Stimulated activated naive B cell treated with anti-CD40 and anti-IgM and Interleukin-4, amounts not matched to agents 10 μg/mL and 1 μg/mL and 100 μg/mL, for 72 hours (primary cell): Measurements from ENCODE around the gene OR2V2.

Source experiments
- ATAC-seq, 2 donors: fragments of 150-1000 bp; cut with Tn5 transposase; replicated peaks; 2 replicates each; pipeline ENCODE4 v1.10.0; 2021; ENCODE audit warnings: moderate library complexity in 1 of 2
- DNase-seq: peaks from one replicate; pipeline ENCODE4 v3.0.0; 2021
- H3K27ac Mint-ChIP-seq: one replicate; pipeline ENCODE4 v1.8.0; 2022; ENCODE audit warnings: mild to moderate bottlenecking, mixed read lengths
- H3K27me3 Mint-ChIP-seq, 2 donors: one replicate each; pipeline ENCODE4 v1.8.0; 2022; ENCODE audit warnings: mixed read lengths in 2 of 2
- H3K36me3 Mint-ChIP-seq, 2 donors: one replicate each; pipeline ENCODE4 v1.8.0; 2022; ENCODE audit warnings: mixed read lengths in 2 of 2, mild to moderate bottlenecking in 1 of 2
- H3K4me1 Mint-ChIP-seq, 2 donors: one replicate each; pipeline ENCODE4 v1.8.0; 2022; ENCODE audit warnings: mixed read lengths in 2 of 2, mild to moderate bottlenecking in 1 of 2
- H3K4me3 Mint-ChIP-seq, 2 donors: one replicate each; pipeline ENCODE4 v1.8.0; 2022; ENCODE audit warnings: mild to moderate bottlenecking in 2 of 2, mixed read lengths in 2 of 2, moderate library complexity in 1 of 2
- H3K9me3 Mint-ChIP-seq, 2 donors: one replicate each; pipeline ENCODE4 v1.8.0; 2022; ENCODE audit warnings: mixed read lengths in 2 of 2, mild to moderate bottlenecking in 1 of 2

Gene OR2V2

GRCh38 chr5:181203093-181203711, 55.8 kb downstream of the OR2V2 start:
- H3K27ac Mint-ChIP-seq = peak overlapping the region; percentile 93
- ATAC-seq = no peak
- H3K27me3 Mint-ChIP-seq = peaks cover 30% of the 10 kb centered on the region in 2 donors

GRCh38 chr5:181203777-181204112, 56.4 kb downstream of the OR2V2 start:
- Mint-ChIP-seq H3K27ac (peak overlapping the region; percentile 93), H3K9me3 (no peaks in the 10 kb centered on the region), H3K4me1 (peaks cover 53 to 70% of the 10 kb centered on the region in 2 donors), H3K4me3 (peak overlapping the region; percentile 83 to 86), H3K36me3 (peaks cover 9 to 17% of the 10 kb centered on the region in 2 donors), H3K27me3 (peaks cover 30% of the 10 kb centered on the region in 2 donors)
- ATAC-seq (no peak), DNase-seq (no peak)

More at GRCh38 chr5:181203093-181203711, 55.8 kb downstream of the OR2V2 start:
- no peak for DNase-seq
- Mint-ChIP-seq H3K9me3 (no peaks in the 10 kb centered on the region), H3K4me1 (peaks cover 59 to 75% of the 10 kb centered on the region in 2 donors), H3K36me3 (peaks cover 9 to 17% of the 10 kb centered on the region in 2 donors), H3K4me3 (peak overlapping the region in 1 of 2 donors; percentile 86)

GRCh38 chr5:181204113-181204825, 56.9 kb downstream of the OR2V2 start:
- no peak for ATAC-seq
- no peak for DNase-seq
- H3K4me1 Mint-ChIP-seq = peaks cover 50 to 65% of the 10 kb centered on the region in 2 donors
- H3K9me3 Mint-ChIP-seq = no peaks in the 10 kb centered on the region
- peaks cover 30% of the 10 kb centered on the region in 2 donors for H3K27me3 Mint-ChIP-seq
- peak overlapping the region; percentile 93 for H3K27ac Mint-ChIP-seq
- H3K4me3 Mint-ChIP-seq = peak overlapping the region; percentile 83 to 86
- peaks cover 9 to 17% of the 10 kb centered on the region in 2 donors for H3K36me3 Mint-ChIP-seq

GRCh38 chr5:181204826-181205760, 57.7 kb downstream of the OR2V2 start, which contains the start of gene TRIM7:
Gene TRIM7 (minus strand): TSS chr5:181205196. CDS start chr5:181205110, 86 bp downstream.
- ATAC-seq = peak in 1 of 2 donors; percentile 14
- Mint-ChIP-seq H3K9me3 (no peaks in the 10 kb centered on the region), H3K4me3 (peak within 1 kb of the TSS; percentile 87), H3K27me3 (peaks cover 30% of the 10 kb centered on the region in 2 donors), H3K4me1 (peaks cover 42 to 57% of the 10 kb centered on the region in 2 donors), H3K36me3 (peaks cover 9 to 17% of the 10 kb centered on the region in 2 donors), H3K27ac (peak within 1 kb of the TSS; percentile 99)
- DNase-seq = no peak

- Mint-ChIP-seq H3K36me3 (peaks cover 9 to 17% of the 10 kb centered on the region in 2 donors), H3K9me3 (no peaks in the 10 kb centered on the region), H3K4me1 (peaks cover 34 to 48% of the 10 kb centered on the region in 2 donors), H3K27ac (peak overlapping the region; percentile 99), H3K27me3 (peaks cover 30% of the 10 kb centered on the region in 2 donors), H3K4me3 (peak overlapping the region; percentile 87)
- ATAC-seq = peak in 1 of 2 donors; percentile 13
- DNase-seq = no peak
These were observed 58.6 kb downstream of the OR2V2 start for GRCh38 chr5:181205761-181206649.

- no peaks in the 10 kb centered on the region for H3K9me3 Mint-ChIP-seq
- ATAC-seq (peak; percentile 64 to 69), DNase-seq (peak; percentile 67)
- H3K4me3 Mint-ChIP-seq = peak overlapping the region; percentile 87
- peaks cover 30% of the 10 kb centered on the region in 2 donors for H3K27me3 Mint-ChIP-seq
- H3K27ac Mint-ChIP-seq = peak overlapping the region; percentile 99
- H3K36me3 Mint-ChIP-seq = peaks cover 9 to 13% of the 10 kb centered on the region in 2 donors
- H3K4me1 Mint-ChIP-seq = peaks cover 32 to 47% of the 10 kb centered on the region in 2 donors
These were observed 60.0 kb downstream of the OR2V2 start for GRCh38 chr5:181207214-181207959.

GRCh38 chr5:181207960-181208253, 60.5 kb downstream of the OR2V2 start:
- H3K4me1 Mint-ChIP-seq = peaks cover 32 to 47% of the 10 kb centered on the region in 2 donors
- H3K4me3 Mint-ChIP-seq = peak overlapping the region; percentile 87
- no peak for DNase-seq
- H3K36me3 Mint-ChIP-seq = peaks cover 9 to 13% of the 10 kb centered on the region in 2 donors
- H3K9me3 Mint-ChIP-seq = no peaks in the 10 kb centered on the region
- peak overlapping the region; percentile 99 for H3K27ac Mint-ChIP-seq
- H3K27me3 Mint-ChIP-seq = peaks cover 29 to 30% of the 10 kb centered on the region in 2 donors
- ATAC-seq = no peak
